SW 1271 (cell line): ENCODE data around the gene RSAD1.

Experiments
- DNase-seq, 2 experiments: peaks; one replicate each; lab custom pipeline; 2025; lab: John Stamatoyannopoulos, UW

RSAD1 gene

GRCh38 chr17:50495217-50495823 lies 16.7 kb downstream of the RSAD1 start:
- no peak for DNase-seq

GRCh38 chr17:50495918-50496317 lies 17.3 kb downstream of the RSAD1 start:
- no peak for DNase-seq

DNA sequence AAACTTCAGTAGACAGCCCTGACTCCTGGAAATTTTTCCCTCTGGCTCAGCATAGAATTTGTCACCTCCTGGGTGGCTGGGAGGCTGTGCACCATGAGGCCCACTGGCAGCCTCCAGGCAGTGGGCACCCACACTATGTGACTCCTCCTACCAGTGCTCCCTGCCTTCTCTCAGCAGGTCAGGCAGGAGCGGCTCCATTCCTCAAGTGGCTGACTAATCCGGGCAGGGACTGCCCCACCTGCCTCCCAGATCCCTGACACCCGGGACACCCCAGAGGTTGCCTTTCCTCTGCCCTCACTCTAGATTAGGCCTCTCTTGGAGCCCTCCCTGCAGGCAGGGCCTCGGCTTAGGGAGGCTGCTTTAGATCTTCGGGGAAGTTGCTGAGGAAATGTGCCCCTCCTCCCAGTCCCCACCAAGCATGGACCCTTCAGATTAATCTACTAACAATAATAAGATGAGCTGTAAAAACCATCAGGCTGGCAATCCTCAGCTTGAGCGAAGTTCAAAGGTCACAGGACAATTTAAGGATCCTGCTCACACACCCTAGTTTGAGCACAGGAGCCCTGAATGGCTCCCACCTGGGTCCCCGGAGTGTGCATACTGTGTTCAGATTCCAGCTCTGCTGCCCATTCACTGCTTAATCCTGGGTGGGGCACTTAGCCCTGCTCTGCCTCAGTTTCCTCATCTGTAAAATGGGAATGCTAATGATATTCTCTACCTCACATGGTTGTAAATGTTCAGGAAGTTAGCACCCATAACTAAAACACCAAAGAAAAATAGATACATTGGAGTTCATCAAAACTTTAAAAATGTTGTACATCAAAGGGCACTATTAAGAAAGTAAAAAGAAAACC lies 19.6 kb downstream of the RSAD1 start:
- DNase-seq = no peak

DNA sequence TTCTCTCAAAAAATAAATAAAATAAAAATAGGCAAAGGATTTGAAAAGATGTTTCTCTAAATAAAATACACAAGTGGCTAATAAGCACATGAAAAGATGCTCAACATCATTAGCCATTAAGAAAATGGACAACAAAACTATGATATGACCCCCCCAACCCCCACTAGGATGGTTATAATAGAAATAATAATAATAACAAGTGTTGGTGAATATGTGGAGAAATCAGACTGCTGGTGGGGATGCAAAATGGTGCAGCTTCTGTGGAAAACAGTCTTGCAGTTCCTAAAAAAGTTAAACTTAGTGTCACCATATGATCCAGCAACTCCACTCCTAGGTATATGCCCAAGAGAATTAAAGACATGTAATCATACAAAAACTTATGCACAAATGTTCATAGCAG lies 20.6 kb downstream of the RSAD1 start:
- no peak for DNase-seq

- DNase-seq = no peak
These were observed 21.1 kb downstream of the RSAD1 start for GRCh38 chr17:50499721-50500120.

- peak in 1 of 2 experiments; percentile 27 for DNase-seq
These were observed 22.4 kb downstream of the RSAD1 start for GRCh38 chr17:50501054-50501453.

DNA sequence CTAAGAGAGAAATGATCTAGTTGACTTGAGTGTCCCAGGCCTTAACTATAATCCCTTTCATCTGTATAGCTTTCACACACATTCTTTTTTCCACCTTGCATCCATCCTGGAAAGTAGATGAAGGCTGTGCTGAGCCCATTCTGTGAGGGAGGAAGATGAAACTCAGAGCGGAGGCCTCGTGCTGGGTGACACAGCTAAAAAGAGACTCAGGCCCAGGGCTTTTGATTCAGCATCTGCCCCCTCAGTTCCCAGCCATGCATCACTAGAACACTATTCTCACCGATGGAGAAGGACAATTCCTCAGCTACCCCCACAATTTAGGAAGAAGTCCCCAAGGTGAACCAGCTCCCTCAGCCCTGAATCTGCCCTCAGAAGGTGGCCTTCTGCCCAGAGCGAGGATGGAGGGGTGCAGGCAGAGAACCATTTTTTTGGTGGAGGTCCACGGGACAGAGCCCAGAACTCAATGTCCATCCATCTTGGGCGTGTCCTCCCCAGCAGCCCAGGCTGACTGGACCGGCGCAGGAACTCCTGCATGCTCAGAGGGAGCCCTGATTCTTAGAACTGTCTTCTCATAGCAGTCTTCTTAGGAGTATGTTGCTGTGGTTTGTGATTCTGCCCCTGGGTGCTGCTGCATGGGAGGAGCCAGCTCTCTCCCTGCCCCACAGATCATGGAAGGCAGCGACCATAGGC lies 23.8 kb downstream of the RSAD1 start:
- DNase-seq = no peak

GRCh38 chr17:50505591-50506130 lies 27.0 kb downstream of the RSAD1 start:
- DNase-seq = no peak

- no peak for DNase-seq
These were observed 27.6 kb downstream of the RSAD1 start for GRCh38 chr17:50506298-50506697.

DNA sequence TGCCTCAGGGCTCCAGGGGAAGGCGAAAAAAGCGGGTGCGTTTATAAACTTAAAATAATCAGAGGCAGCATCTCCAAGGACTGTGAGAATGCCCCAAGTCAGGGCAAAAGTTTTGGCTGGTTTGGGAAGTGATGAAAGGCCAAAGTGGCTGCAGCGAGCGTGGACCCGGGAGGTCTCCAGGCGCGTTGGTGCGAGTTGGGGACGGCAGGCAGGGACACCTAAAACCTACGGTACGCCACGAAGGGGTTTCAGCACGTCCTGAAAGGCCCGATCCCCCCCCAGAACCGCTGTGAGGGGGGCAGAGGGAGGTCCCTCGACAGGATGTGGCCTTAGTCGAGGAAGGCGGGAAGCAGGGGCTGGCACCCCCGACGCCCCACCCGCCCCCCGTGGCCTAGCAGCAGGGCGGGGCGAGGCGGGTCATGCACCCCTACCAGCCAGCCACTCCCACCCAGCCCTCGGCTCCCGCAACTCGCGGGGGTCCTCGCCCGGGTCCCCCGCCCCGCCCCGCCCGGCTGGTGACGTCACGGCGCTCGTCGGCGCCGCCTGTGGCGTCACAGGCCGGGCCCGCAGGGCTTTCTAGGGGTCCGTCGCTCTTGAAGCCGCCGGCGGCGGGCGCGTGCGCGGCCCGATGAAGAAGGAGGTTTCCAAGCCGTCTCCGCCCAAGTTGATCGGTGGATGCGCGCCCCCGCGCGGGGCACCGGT lies 29.4 kb downstream of the RSAD1 start, which contains the start of gene MYCBPAP:
TSS of gene MYCBPAP (plus strand) at position 569 of the 702 bp plus-strand sequence. CDS start 236 bp downstream, outside the sequence.
- peak; percentile 22 to 73 for DNase-seq

GRCh38 chr17:50508573-50509460 lies 30.2 kb downstream of the RSAD1 start:
- DNase-seq = no peak

DNA sequence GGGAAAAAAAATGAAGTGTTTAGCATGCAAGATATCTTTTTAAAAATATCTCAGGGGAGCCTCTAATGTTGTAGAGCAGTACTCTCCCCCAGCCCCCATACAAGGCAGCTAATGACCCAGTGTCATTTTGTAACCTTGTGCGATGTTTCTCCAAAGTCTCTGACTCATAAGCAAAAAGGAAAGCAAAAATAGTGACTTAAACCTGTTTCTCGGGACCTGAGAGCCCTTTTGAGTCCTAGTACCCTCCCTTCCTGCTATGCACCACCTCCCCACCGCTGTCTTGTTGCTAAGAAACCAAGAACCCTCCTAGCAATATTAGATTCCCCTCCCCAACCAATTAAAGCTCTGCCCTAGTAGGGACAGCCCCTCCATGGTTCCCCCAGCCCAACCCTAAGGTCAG lies 32.4 kb downstream of the RSAD1 start:
- DNase-seq = no peak

GRCh38 chr17:50513495-50513894 lies 34.8 kb downstream of the RSAD1 start:
- no peak for DNase-seq

- no peak for DNase-seq
These were observed 35.7 kb downstream of the RSAD1 start for GRCh38 chr17:50514388-50514787.

DNA sequence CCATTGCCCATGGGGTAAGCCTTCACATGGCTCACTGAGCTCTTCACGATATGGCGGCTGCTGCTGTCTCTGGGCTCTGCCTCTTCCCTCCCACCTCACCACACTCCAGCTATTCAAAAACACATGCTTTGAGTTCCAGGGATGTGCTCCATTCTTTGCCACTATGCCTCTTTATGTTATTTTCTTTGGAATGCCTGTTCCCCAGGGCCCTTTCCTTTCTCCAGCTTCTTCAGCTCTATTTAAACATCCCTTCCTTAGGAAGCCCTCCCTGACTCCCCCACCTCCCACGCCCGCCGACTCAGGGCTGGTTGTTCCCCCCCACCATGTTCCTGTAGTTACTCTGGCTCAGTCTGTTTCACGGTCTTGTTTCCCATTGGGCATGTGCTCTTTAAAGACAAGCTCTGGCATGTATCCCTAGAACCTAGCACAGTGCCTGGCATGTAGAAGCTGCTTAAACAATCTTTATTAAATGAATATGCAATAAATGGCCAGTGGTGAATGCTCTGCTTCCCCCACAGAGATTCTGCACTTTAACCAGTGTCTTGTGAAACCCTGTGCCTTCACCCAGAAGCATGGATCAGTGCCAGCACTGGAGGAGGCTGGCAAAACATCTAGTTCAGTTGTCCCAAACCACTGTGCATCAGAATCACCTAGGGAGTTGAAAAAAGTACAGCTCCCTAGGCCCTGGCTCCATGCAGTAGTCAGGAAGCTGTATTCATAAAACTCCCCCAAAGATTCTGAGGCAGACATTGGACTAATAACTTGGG lies 36.5 kb downstream of the RSAD1 start:
- DNase-seq = no peak

- no peak for DNase-seq
These were observed 38.4 kb downstream of the RSAD1 start for GRCh38 chr17:50517011-50517410.

DNA sequence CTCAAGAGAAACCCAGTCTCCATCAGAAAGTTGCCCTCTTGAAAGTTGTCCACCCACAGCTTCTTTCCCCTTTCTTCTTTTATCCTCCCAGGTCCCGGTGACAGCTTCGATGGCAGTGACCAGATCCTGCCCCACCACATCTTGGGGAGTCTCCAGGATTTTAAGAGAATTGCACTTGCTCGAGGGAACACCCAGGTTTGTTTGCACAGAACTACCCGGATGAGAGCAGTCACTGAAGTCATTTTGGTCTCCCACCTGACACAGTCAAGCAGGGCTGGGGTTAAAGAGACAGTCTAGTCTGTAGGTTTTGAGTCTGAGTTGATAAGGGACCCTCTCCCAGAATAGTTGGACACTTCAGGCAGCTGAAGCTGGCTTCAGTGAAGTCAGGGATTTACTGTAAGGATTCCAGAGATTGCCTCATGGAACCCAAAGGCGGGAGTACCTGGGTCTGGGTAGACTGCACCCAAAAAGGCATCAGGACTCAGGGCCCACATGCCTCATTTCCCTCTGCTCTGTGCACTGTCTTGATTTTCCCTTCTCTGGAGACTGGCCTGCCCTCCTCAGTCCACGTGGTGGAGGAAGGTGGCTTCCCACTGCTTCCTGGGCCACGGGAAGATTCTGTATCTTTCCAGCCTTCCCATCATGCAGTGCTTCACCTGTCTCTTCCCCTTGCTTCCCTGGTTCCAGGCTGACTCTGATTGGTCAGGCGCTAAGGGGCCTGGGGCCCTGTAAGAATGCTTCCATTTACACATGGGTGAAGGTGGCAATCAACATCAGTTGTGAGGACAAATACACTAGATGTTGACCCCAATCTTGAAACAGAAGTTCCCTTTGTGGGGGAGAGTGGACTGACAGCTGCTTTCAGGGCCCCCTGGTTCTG lies 39.1 kb downstream of the RSAD1 start:
- DNase-seq = no peak

DNA sequence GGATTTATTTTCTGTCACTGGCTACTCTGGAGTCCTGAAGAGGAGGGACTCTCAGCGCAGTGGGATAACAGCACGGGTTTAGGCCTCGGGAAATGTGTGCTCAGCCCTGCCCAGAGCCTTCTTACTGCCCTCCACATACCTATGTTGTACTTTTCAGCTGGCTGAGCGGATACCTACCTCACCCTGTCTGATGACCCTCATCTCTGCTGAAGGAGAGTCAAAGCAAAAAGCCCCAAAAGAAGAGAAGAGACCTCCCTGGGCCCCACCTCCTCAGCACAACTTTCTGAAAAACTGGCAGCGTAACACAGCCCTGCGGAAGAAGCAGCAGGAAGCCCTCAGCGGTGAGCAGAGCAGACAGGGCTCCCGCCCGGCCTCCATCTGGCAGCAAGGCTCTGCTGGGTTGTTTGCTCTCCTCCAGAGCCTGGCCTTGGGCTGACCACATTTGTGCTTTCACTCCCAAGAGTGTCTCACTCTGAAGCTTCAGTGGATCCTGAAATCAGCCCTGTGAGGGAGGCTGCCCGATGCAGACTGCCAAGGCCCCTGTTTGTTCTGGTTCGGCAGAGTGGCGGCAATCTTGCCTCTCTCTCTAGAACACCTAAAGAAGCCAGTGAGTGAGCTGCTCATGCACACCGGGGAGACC lies 39.8 kb downstream of the RSAD1 start:
- no peak for DNase-seq
